Measurements from ENCODE around the gene TRIM14.

DNA sequence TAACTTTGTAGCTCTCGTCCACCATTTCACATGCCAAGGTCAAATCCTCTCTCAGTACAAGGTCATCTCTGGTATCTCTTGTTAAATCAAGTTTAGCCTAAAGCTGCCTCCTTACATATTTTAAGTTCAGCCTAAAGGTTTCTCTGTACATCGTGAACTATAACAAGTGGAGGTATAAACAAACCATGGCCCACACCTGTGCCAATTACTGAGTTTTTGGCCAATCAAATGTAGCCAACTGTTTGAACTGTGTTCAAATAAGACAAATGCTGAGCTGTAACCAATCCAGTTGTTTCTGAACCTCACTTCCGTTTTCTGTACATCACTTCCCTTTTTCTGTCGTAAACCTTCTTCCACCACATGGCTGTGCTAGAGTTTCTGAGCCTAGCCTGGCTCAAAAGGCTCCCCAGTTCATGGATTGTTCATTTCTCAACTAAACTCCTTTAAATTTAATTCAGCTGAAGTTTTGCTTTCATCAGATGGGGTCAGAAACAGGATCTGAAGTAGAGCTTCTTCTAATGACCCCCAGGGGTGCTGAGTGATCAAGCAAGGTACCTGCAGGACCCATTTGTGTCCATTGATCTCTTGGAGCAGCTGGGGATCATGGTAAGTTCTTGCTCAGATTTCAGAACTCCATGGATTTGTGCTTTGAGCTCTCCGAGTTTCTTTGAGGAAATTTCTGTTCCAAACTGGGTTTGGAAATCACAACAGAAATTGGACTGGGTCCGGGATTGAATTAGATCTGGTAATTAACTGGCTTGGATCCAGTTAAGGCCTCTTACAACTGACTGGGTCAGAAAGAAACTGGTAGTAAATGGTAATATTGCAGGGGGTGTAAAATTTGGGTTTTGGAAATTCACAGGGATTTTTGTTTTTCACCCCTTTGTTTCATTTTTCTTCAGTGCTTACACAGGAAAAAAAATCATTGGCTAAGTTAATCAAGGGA, 73.5 kb downstream of the TRIM14 start:
- TF ChIP-seq CTCF (IDR thresholded peaks at IDR 0.05) (no peak), POLR2AphosphoS5 (IDR thresholded peaks at IDR 0.05; ENCODE audit: insufficient read depth in 1 of 2, low read depth in 1 of 2) (no peak), POLR2A (IDR thresholded peaks at IDR 0.05) (no peak)

Measured in vagina (tissue), 2 donors.